Smooth muscle cell (in vitro differentiated cells): ENCODE results near the gene BAG5. TPM values are rescaled to one million over a fixed set of nuclear protein-coding genes. Genes with fewer than 3 reads are reported as not detected.

Source experiments
- DNase-seq: peaks from one replicate; lab custom pipeline; 2025; ENCODE audit not compliant: unreplicated experiment; lab: John Stamatoyannopoulos, UW
- H2AFZ ChIP-seq: fragments of 200-600 bp; sonication (generic); 2 replicates; pipeline ENCODE4 v1.6.0; 2016; ENCODE audit warnings: antibody characterized with exemption, low read depth, mild to moderate bottlenecking
- H3F3A ChIP-seq: fragments of 200-600 bp; sonication (generic); 2 replicates; pipeline ENCODE4 v1.6.0; 2017; ENCODE audit warnings: antibody characterized with exemption, low read depth
- H3K27ac ChIP-seq: fragments of 200-600 bp; sonication (generic); 2 replicates; pipeline ENCODE4 v1.5.1; 2016; ENCODE audit warnings: low read depth, mild to moderate bottlenecking
- H3K27me3 ChIP-seq: fragments of 200-600 bp; sonication (generic); 2 replicates; pipeline ENCODE4 v1.6.1; 2016; ENCODE audit warnings: low read depth, mild to moderate bottlenecking
- H3K36me3 ChIP-seq: fragments of 200-600 bp; sonication (generic); 2 replicates; pipeline ENCODE4 v1.5.1; 2016; ENCODE audit warnings: low read depth
- H3K4me1 ChIP-seq: fragments of 200-600 bp; sonication (generic); 2 replicates; pipeline ENCODE4 v1.5.1; 2016; ENCODE audit warnings: low read depth
- H3K4me2 ChIP-seq: fragments of 200-600 bp; sonication (generic); 2 replicates; pipeline ENCODE4 v1.6.0; 2016; ENCODE audit warnings: mild to moderate bottlenecking
- H3K4me3 ChIP-seq: fragments of 200-600 bp; sonication (generic); 2 replicates; pipeline ENCODE4 v1.5.1; 2016; ENCODE audit warnings: mild to moderate bottlenecking
- H3K79me2 ChIP-seq: fragments of 200-600 bp; sonication (generic); 2 replicates; pipeline ENCODE4 v1.6.0; 2016; ENCODE audit warnings: low read depth, mild to moderate bottlenecking
- H3K9ac ChIP-seq: fragments of 200-600 bp; sonication (generic); 2 replicates; pipeline ENCODE4 v1.6.0; 2016; ENCODE audit warnings: low read depth
- H3K9me3 ChIP-seq: fragments of 200-600 bp; sonication (generic); replicated peaks from 2 replicates; pipeline ENCODE4 v1.5.1; 2016; ENCODE audit warnings: low read depth
- H4K20me1 ChIP-seq: fragments of 200-600 bp; sonication (generic); 2 replicates; pipeline ENCODE4 v1.6.0; 2016; ENCODE audit warnings: low read depth
- CTCF ChIP-seq: fragments of 200-600 bp; sonication (generic); IDR thresholded peaks from 2 replicates; pipeline ENCODE4 v1.5.1; 2017; ENCODE audit warnings: borderline replicate concordance, mild to moderate bottlenecking, antibody characterized with exemption; ENCODE audit not compliant: insufficient read depth, poor library complexity, severe bottlenecking
- WGBS: methylation state at CpG from one replicate; pipeline ENCODE4 v1.1.7; 2016; ENCODE audit warnings: low lambda C conversion rate; 5-methylcytosine and 5-hydroxymethylcytosine counted together
- polyA plus RNA-seq: library from polyadenylated mRNA; unstranded; fragments of >200 nt; fragmentation: Nextera tagmentation; extraction: Ambion mirVana; gene quantifications from 2 replicates; pipeline ENCODE4 v1.2.1, GENCODE V29; 2016
- total RNA-seq: library from RNA; depleted of rRNA; stranded (reverse); fragments of >200 nt; gene quantifications from 2 replicates; pipeline ENCODE4 v1.2.3, GENCODE V29; 2014

The BAG5 gene
- total and polyA plus RNA-seq, 2 experiments from 2014 or later = 13.4 to 31.1 TPM

- Histone ChIP-seq H3K79me2 (no peaks in the 10 kb centered on the region), H3K27ac (no peak overlapping the region)
- DNase-seq = no peak
Measured at GRCh38 chr14:103584326-103584915, 22.0 kb upstream of the BAG5 start.

GRCh38 chr14:103581954-103582703 is 19.7 kb upstream of the BAG5 start:
- Histone ChIP-seq H3K9me3 (no peaks in the 10 kb centered on the region), H3F3A (peaks cover 1% of the 10 kb centered on the region), H4K20me1 (peaks cover 41% of the 10 kb centered on the region), H3K27me3 (no peaks in the 10 kb centered on the region), H3K79me2 (no peaks in the 10 kb centered on the region), H3K4me3 (no peak overlapping the region), H3K9ac (no peak overlapping the region), H3K36me3 (no peaks in the 10 kb centered on the region), H3K4me2 (no peak overlapping the region), H2AFZ (no peak overlapping the region), H3K4me1 (no peaks in the 10 kb centered on the region), H3K27ac (no peak overlapping the region)
- no peak for TF ChIP-seq CTCF
- WGBS = 84% methylated on average over 26 of the region's 26 CpGs
- DNase-seq = no peak

More at GRCh38 chr14:103584326-103584915, 22.0 kb upstream of the BAG5 start:
- no peak overlapping the region for H3K4me3 ChIP-seq
- peaks cover 32% of the 10 kb centered on the region for H4K20me1 ChIP-seq
- TF ChIP-seq CTCF = no peak
- H3K9ac ChIP-seq = no peak overlapping the region
- H3K9me3 ChIP-seq = no peaks in the 10 kb centered on the region
- no peak overlapping the region for H2AFZ ChIP-seq
- no peaks in the 10 kb centered on the region for H3K4me1 ChIP-seq
- H3K4me2 ChIP-seq = no peak overlapping the region
- 97% methylated on average over 11 of the region's 11 CpGs for WGBS
- no peaks in the 10 kb centered on the region for H3K36me3 ChIP-seq
- H3F3A ChIP-seq = no peaks in the 10 kb centered on the region
- H3K27me3 ChIP-seq = no peaks in the 10 kb centered on the region

GRCh38 chr14:103581206-103581605 is 18.7 kb upstream of the BAG5 start:
- Histone ChIP-seq H3K27me3 (no peaks in the 10 kb centered on the region), H3K79me2 (no peaks in the 10 kb centered on the region), H3K4me1 (peaks cover 3% of the 10 kb centered on the region), H3K9ac (no peak overlapping the region), H2AFZ (no peak overlapping the region), H3F3A (peaks cover 6% of the 10 kb centered on the region), H3K4me2 (no peak overlapping the region), H3K27ac (no peak overlapping the region), H4K20me1 (peaks cover 36% of the 10 kb centered on the region), H3K4me3 (no peak overlapping the region), H3K36me3 (no peaks in the 10 kb centered on the region), H3K9me3 (no peaks in the 10 kb centered on the region)
- WGBS = 91% methylated on average over 11 of the region's 11 CpGs
- no peak for TF ChIP-seq CTCF
- DNase-seq = no peak
